B cell (primary cell): ENCODE results near the gene LRP5. TPM values are rescaled to one million over a fixed set of nuclear protein-coding genes. Genes with fewer than 3 reads are reported as not detected.

Source experiments
- ATAC-seq: fragments of 200-7000 bp; cut with Tn5 transposase; one replicate; pipeline ENCODE4 v1.10.0; 2021; ENCODE audit warnings: low read depth, mild to moderate bottlenecking, moderate number of reproducible peaks, moderate library complexity
- CTCF ChIA-PET: fragments of 350-600 bp; sonication (Branson Sonifier 250); formaldehyde crosslinking; loops from one replicate; lab custom pipeline; 2021; ENCODE audit warnings: antibody characterized with exemption, inconsistent platforms; lab: Charles Lee
- POLR2A ChIA-PET: fragments of 350-600 bp; sonication (Branson Sonifier 250); formaldehyde crosslinking; loops from one replicate; lab custom pipeline; 2021; ENCODE audit warnings: antibody characterized with exemption; lab: Charles Lee
- DNase-seq: peaks from one replicate; pipeline ENCODE4 v3.0.0; 2013
- H2AFZ ChIP-seq: 2 replicates; pipeline ENCODE4 v1.6.1; 2012; ENCODE audit warnings: mild to moderate bottlenecking, low read depth, low read length; ENCODE audit not compliant: insufficient read depth, poor library complexity, severe bottlenecking
- H3K27ac ChIP-seq, 2 donors: 1 replicate in 1 of 2; 2 replicates in 1 of 2; pipeline ENCODE4 v1.5.1; 2012 to 2013; ENCODE audit warnings: low read length in 2 of 2, mild to moderate bottlenecking in 2 of 2, moderate library complexity in 1 of 2
- H3K27me3 ChIP-seq, 4 experiments: fragments of 200-600 bp in 1 of 4; sonication (generic) in 1 of 4; replicated peaks in 1 of 4; 1 replicate in 2 of 4; 2 replicates in 2 of 4; pipeline versions ENCODE4 v1.6.1 to v1.7.0; 2013 to 2016; ENCODE audit warnings: low read length in 3 of 4, mild to moderate bottlenecking in 2 of 4, mixed read lengths in 1 of 4, moderate library complexity in 1 of 4; ENCODE audit not compliant: insufficient read depth in 4 of 4, control insufficient read depth in 3 of 4; ENCODE audit errors: control extremely low read depth in 1 of 4
- H3K36me3 ChIP-seq, 2 experiments: replicated peaks in 1 of 2; 1 replicate in 1 of 2; 2 replicates in 1 of 2; pipeline versions ENCODE4 v1.6.1 to v1.7.1; 2013; ENCODE audit warnings: low read length in 1 of 2; ENCODE audit not compliant: insufficient read depth in 2 of 2, control insufficient read depth in 1 of 2; ENCODE audit errors: control extremely low read depth in 1 of 2, extremely low read depth in 1 of 2
- H3K4me1 ChIP-seq, 2 donors: fragments of 200-600 bp in 1 of 2; sonication (generic) in 1 of 2; 1 replicate in 1 of 2; 2 replicates in 1 of 2; pipeline versions ENCODE4 v1.5.1 to v1.6.1; 2013 to 2017; ENCODE audit warnings: low read length in 2 of 2; ENCODE audit not compliant: control insufficient read depth in 2 of 2, insufficient read depth in 2 of 2
- H3K4me2 ChIP-seq: replicated peaks from 2 replicates; pipeline ENCODE3; 2012; ENCODE audit warnings: mild to moderate bottlenecking, low read depth, low read length; ENCODE audit not compliant: poor library complexity, severe bottlenecking
- H3K4me3 ChIP-seq, 5 experiments: fragments of 200-600 bp in 1 of 5; sonication (generic) in 1 of 5; 1 replicate in 3 of 5; 2 replicates in 2 of 5; pipeline versions ENCODE4 v1.5.1 to v1.7.0; 2011 to 2016; ENCODE audit warnings: low read length in 4 of 5, mild to moderate bottlenecking in 4 of 5, low read depth in 2 of 5, control low read depth in 1 of 5, moderate library complexity in 1 of 5; ENCODE audit not compliant: insufficient read depth in 1 of 5; ENCODE audit errors: control extremely low read depth in 1 of 5, extremely low read depth in 1 of 5
- H3K79me2 ChIP-seq: fragments of 200-600 bp; sonication (generic); one replicate; pipeline ENCODE4 v1.6.0; 2016; ENCODE audit warnings: low read length; ENCODE audit not compliant: control insufficient read depth, insufficient read depth
- H3K9ac ChIP-seq: fragments of 200-600 bp; sonication (generic); 2 replicates; pipeline ENCODE4 v1.6.1; 2017; ENCODE audit warnings: mild to moderate bottlenecking, low read length, moderate library complexity
- H3K9me3 ChIP-seq, 3 donors: one replicate each; pipeline versions ENCODE4 v1.6.1 to v1.7.1; 2013; ENCODE audit warnings: low read length in 2 of 3; ENCODE audit not compliant: control insufficient read depth in 2 of 3, insufficient read depth in 1 of 3; ENCODE audit errors: control extremely low read depth in 1 of 3
- H4K20me1 ChIP-seq: 2 replicates; pipeline ENCODE4 v1.6.0; 2012; ENCODE audit warnings: mild to moderate bottlenecking, low read length; ENCODE audit not compliant: insufficient read depth, control insufficient read depth, poor library complexity, severe bottlenecking
- H3K27ac Mint-ChIP-seq: one replicate; pipeline ENCODE4 v1.8.0; 2021; ENCODE audit warnings: mixed read lengths
- H3K27me3 Mint-ChIP-seq: one replicate; pipeline ENCODE4 v1.8.0; 2021; ENCODE audit warnings: mixed read lengths
- H3K4me1 Mint-ChIP-seq: one replicate; pipeline ENCODE4 v1.8.0; 2021; ENCODE audit warnings: mixed read lengths
- H3K4me3 Mint-ChIP-seq: one replicate; pipeline ENCODE4 v1.8.0; 2021; ENCODE audit warnings: mixed read lengths
- H3K9me3 Mint-ChIP-seq: one replicate; pipeline ENCODE4 v1.8.0; 2022; ENCODE audit warnings: mixed read lengths; ENCODE audit not compliant: insufficient read depth
- EZH2 ChIP-seq: IDR thresholded peaks from 2 replicates; pipeline ENCODE4 v1.6.1; 2012; ENCODE audit warnings: borderline replicate concordance, low read depth, mild to moderate bottlenecking, moderate library complexity, low read length; ENCODE audit not compliant: insufficient read depth, poor library complexity, severe bottlenecking
- WGBS: methylation state at CpG from one replicate; pipeline ENCODE4 v1.1.5; 2013; ENCODE audit warnings: missing lambda C conversion rate; ENCODE audit not compliant: insufficient coverage; 5-methylcytosine and 5-hydroxymethylcytosine counted together
- intact Hi-C: fragments of 100-400 bp; cut with micrococcal nuclease; formaldehyde crosslinking; loops from one replicate; pipeline ENCODE4 v1.10.0; 2022
- polyA plus RNA-seq: library from polyadenylated mRNA; depleted of rRNA; stranded (reverse); fragments of >200 nt; gene quantifications from 2 replicates; pipeline ENCODE4 v1.2.3, GENCODE V29; 2012
- total RNA-seq, 2 donors: library from RNA; stranded (reverse); fragments of 120-200 nt in 1 of 2; gene quantifications; 1 replicate in 1 of 2; 2 replicates in 1 of 2; pipeline versions ENCODE4 v1.2.3 to v1.2.4, GENCODE V29; 2013 to 2022
- TF ChIP-seq, protein P1 (sequence below): fragments of 200-600 bp; IDR thresholded peaks from one replicate; pipeline ENCODE4 v1.8.0; 2022; ENCODE audit warnings: antibody characterized with exemption, mild to moderate bottlenecking

Gene LRP5
- total and polyA plus RNA-seq, 2 donors (not counting 1 experiment from before 2014, with no cell fraction given): 2.4 to 13.9 TPM

DNA sequence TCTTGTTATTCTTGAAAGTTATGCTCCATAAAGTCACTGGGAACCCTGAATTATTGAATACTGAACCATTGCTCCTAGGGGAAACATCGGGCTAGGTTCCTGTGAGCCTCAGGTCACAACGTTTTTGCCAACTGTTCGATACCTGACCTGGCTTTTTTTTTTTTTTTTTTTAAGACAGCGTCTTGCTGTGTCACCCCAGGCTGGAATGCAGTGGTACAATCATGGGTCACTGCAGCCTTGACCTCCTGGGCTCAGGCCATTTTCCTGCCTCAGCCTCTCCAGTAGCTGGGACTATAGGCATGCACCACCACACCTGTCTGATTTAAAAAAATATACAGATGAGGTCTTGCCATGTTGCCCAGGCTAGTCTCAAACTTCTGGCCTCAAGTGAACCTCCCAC lies 22.5 kb downstream of the LRP5 start:
- WGBS: 94% methylated on average over 4 of the region's 4 CpGs
- intact Hi-C loops: no loop called here
- H3K79me2 ChIP-seq: no peaks in the 10 kb centered on the region

DNA sequence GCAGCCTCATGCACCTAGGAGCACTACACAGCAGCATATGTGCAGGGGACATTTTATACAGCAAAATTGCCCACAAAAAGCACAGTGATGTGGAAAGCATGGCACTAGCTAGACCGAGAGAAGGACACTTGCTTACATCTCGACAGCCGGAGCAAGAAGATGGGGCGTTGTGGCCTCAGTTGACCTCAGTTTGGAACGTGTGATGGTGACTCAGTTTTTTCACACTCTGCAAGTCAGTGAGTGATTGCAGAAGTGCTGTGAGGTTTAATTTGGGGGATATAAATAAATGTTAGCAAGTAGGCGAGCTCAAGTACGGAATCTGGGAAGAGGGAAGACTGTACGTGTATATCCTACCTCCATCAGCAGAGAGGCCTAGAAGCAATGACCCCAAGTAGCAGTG lies 23.3 kb downstream of the LRP5 start:
- peaks cover 9 to 22% of the 10 kb centered on the region in 2 donors for H3K4me1 ChIP-seq
- H3K79me2 ChIP-seq: no peaks in the 10 kb centered on the region
- H3K27ac ChIP-seq: no peak overlapping the region
- H3K27me3 ChIP-seq: no peaks in the 10 kb centered on the region
- no peaks in the 10 kb centered on the region for H3K36me3 ChIP-seq
- H3K27ac Mint-ChIP-seq: no peak overlapping the region
- H3K9me3 Mint-ChIP-seq: no peaks in the 10 kb centered on the region
- H3K9me3 ChIP-seq: no peaks in the 10 kb centered on the region
- no peak overlapping the region for H3K4me3 Mint-ChIP-seq
- 92% methylated on average over 5 of the region's 8 CpGs for WGBS
- intact Hi-C loops: no loop called here
- DNase-seq (no peak), ATAC-seq (no peak)
- H3K4me3 ChIP-seq: no peak overlapping the region
- ChIA-PET CTCF (interaction anchor here (1.3 kb wide), 1 partner anchor 78 kb away, joined by 4 read pairs; no protein-coding TSS in a partner anchor), POLR2A (interaction anchor here (1.1 kb wide), 1 partner anchor 35 kb away, joined by 4 read pairs; no protein-coding TSS in a partner anchor)
- H3K9ac ChIP-seq: no peak overlapping the region
- H3K4me1 Mint-ChIP-seq: peaks cover 14% of the 10 kb centered on the region
- H2AFZ ChIP-seq: no peak overlapping the region
- TF ChIP-seq, protein P1, sequence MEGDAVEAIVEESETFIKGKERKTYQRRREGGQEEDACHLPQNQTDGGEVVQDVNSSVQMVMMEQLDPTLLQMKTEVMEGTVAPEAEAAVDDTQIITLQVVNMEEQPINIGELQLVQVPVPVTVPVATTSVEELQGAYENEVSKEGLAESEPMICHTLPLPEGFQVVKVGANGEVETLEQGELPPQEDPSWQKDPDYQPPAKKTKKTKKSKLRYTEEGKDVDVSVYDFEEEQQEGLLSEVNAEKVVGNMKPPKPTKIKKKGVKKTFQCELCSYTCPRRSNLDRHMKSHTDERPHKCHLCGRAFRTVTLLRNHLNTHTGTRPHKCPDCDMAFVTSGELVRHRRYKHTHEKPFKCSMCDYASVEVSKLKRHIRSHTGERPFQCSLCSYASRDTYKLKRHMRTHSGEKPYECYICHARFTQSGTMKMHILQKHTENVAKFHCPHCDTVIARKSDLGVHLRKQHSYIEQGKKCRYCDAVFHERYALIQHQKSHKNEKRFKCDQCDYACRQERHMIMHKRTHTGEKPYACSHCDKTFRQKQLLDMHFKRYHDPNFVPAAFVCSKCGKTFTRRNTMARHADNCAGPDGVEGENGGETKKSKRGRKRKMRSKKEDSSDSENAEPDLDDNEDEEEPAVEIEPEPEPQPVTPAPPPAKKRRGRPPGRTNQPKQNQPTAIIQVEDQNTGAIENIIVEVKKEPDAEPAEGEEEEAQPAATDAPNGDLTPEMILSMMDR: no peak
- no peak for TF ChIP-seq EZH2
- no peaks in the 10 kb centered on the region for H4K20me1 ChIP-seq
- no peak overlapping the region for H3K4me2 ChIP-seq
- H3K27me3 Mint-ChIP-seq: no peaks in the 10 kb centered on the region

More for the DNA sequence above, 22.5 kb downstream of the LRP5 start:
- Mint-ChIP-seq H3K27ac (no peak overlapping the region), H3K27me3 (no peaks in the 10 kb centered on the region), H3K9me3 (no peaks in the 10 kb centered on the region), H3K4me1 (peaks cover 14% of the 10 kb centered on the region), H3K4me3 (no peak overlapping the region)
- H2AFZ ChIP-seq: no peak overlapping the region
- H3K9ac ChIP-seq: no peak overlapping the region
- H3K27ac ChIP-seq: no peak overlapping the region
- no peaks in the 10 kb centered on the region for H4K20me1 ChIP-seq
- no peak overlapping the region for H3K4me2 ChIP-seq
- H3K4me3 ChIP-seq: no peak overlapping the region
- CTCF ChIA-PET: no interaction called here
- H3K36me3 ChIP-seq: no peaks in the 10 kb centered on the region
- no peaks in the 10 kb centered on the region for H3K27me3 ChIP-seq
- no peak for ATAC-seq
- TF ChIP-seq, protein P1: no peak
- TF ChIP-seq EZH2: no peak
- no peak for DNase-seq
- H3K9me3 ChIP-seq: no peaks in the 10 kb centered on the region
- POLR2A ChIA-PET: no interaction called here
- H3K4me1 ChIP-seq: peaks cover 9 to 17% of the 10 kb centered on the region in 2 donors
